ENCODE measurements around the gene MARK4. TPM values are rescaled to one million over a fixed set of nuclear protein-coding genes. Genes with fewer than 3 reads are reported as not detected.
A peak's percentile ranks its signal among the peaks of the same experiment; 100 is the strongest.

MARK4 gene
- total RNA-seq, 1 donor, result 9.8 TPM

- no peak for DNase-seq (ENCODE audit: low read depth)
- no peak overlapping the region for H3K4me3 ChIP-seq (ENCODE audit: low read depth, low read length)
- TF ChIP-seq CTCF (IDR thresholded peaks at IDR 0.05; ENCODE audit: insufficient read depth, low read length), result no peak
Measured at GRCh38 chr19:45249261-45250033, 1.6 kb upstream of the MARK4 start.

- TF ChIP-seq CTCF (IDR thresholded peaks at IDR 0.05; ENCODE audit: insufficient read depth, low read length), result no peak
- DNase-seq (ENCODE audit: low read depth), result no peak
Measured at GRCh38 chr19:45250216-45250831, 747 bp upstream of the MARK4 start.

GRCh38 chr19:45251452-45252354 lies 632 bp downstream of the MARK4 start:
- peak; percentile 11 for DNase-seq (ENCODE audit: low read depth)
- peak overlapping the region; percentile 81 for H3K4me3 ChIP-seq (ENCODE audit: low read depth, low read length)
- TF ChIP-seq CTCF (IDR thresholded peaks at IDR 0.05; ENCODE audit: insufficient read depth, low read length), result no peak

More at GRCh38 chr19:45250216-45250831, 747 bp upstream of the MARK4 start:
- H3K4me3 ChIP-seq (ENCODE audit: low read depth, low read length), result peak overlapping the region; percentile 69

- H3K4me3 ChIP-seq (ENCODE audit: low read depth, low read length), result peak overlapping the region; percentile 81
- TF ChIP-seq CTCF (IDR thresholded peaks at IDR 0.05; ENCODE audit: insufficient read depth, low read length), result no peak
- peak; percentile 16 for DNase-seq (ENCODE audit: low read depth)
Measured at GRCh38 chr19:45253396-45254027, 2.4 kb downstream of the MARK4 start.

GRCh38 chr19:45254044-45254531 lies 3.0 kb downstream of the MARK4 start:
- H3K4me3 ChIP-seq (ENCODE audit: low read depth, low read length), result no peak overlapping the region
- TF ChIP-seq CTCF (IDR thresholded peaks at IDR 0.05; ENCODE audit: insufficient read depth, low read length), result peak; percentile 44
- no peak for DNase-seq (ENCODE audit: low read depth)

DNA sequence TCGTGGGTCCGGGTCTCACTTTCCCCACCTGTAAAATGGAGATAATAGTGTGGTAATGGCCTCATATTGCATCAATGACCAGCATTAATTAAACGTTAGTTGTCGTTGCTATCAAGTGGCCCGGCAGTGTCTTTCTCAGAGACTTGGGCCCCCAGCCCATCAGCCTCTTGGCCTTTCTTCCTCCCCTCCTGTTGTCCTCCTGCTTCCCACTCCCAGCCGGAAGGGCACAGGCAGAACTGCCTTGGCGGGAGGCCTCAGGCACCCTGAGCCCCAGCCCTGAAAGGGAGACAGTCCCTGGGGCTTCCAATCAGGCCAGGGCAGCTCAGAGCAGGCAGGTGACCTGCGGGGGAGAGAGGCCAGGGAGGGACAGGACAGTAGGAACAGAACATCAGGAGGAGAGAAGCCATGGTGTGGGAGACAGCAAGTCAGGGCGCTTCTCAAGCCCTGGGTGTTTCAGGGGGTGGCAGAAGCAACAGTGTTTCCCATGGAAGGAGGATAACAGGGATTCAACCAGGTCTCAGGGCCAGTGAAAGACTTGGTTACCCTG lies 4.6 kb downstream of the MARK4 start:
- no peak overlapping the region for H3K4me3 ChIP-seq (ENCODE audit: low read depth, low read length)
- TF ChIP-seq CTCF (IDR thresholded peaks at IDR 0.05; ENCODE audit: insufficient read depth, low read length), result no peak
- DNase-seq (ENCODE audit: low read depth), result no peak

Data from fibroblast of the aortic adventitia (primary cell).